Measurements from ENCODE around the gene TMEM175.

DNA sequence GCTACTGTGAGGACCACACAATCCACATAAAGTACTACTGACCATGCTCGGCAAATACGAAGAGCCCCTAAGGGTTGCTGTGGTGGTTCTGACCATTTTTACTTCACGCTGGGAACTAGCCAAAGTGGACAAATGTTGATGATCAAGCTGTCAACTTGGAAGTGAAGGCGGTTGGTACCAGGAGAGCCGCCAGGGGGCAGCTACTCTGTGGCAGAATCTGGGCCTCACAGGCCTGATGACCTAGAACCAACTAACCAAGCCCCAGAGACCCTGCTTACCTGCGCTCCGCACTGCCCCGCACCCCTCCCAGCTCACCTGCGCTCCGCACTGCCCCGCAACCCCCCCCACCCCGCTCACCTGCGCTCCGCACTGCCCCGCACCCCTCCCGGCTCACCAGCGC is 5.7 kb upstream of the TMEM175 start:
- TF ChIP-seq, protein P1, sequence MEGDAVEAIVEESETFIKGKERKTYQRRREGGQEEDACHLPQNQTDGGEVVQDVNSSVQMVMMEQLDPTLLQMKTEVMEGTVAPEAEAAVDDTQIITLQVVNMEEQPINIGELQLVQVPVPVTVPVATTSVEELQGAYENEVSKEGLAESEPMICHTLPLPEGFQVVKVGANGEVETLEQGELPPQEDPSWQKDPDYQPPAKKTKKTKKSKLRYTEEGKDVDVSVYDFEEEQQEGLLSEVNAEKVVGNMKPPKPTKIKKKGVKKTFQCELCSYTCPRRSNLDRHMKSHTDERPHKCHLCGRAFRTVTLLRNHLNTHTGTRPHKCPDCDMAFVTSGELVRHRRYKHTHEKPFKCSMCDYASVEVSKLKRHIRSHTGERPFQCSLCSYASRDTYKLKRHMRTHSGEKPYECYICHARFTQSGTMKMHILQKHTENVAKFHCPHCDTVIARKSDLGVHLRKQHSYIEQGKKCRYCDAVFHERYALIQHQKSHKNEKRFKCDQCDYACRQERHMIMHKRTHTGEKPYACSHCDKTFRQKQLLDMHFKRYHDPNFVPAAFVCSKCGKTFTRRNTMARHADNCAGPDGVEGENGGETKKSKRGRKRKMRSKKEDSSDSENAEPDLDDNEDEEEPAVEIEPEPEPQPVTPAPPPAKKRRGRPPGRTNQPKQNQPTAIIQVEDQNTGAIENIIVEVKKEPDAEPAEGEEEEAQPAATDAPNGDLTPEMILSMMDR (IDR thresholded peaks at IDR 0.05; ENCODE audit: low read depth, low read length, poor library complexity, severe bottlenecking): peak; percentile 34
- no peak for TF ChIP-seq EZH2phosphoT487 (IDR thresholded peaks at IDR 0.05; ENCODE audit: borderline replicate concordance, low read length)
